Suprapubic skin (tissue), 3 donors: ENCODE measurements around the gene ONECUT3.

Experiments
- POLR2AphosphoS5 ChIP-seq, 3 donors: sonication (generic); formaldehyde crosslinking; IDR thresholded peaks; one replicate each; pipeline ENCODE4 v1.6.1; 2017; ENCODE audit warnings: antibody characterized with exemption in 3 of 3
- TF ChIP-seq, protein P1 (sequence below), 2 donors: fragments of 200-600 bp in 1 of 2; fragments of 450-650 bp in 1 of 2; sonication (generic) in 1 of 2; IDR thresholded peaks; one replicate each; pipeline ENCODE4 v1.5.1; 2016 to 2019; ENCODE audit warnings: antibody characterized with exemption in 2 of 2, mild to moderate bottlenecking in 1 of 2, moderate library complexity in 1 of 2

DNA sequence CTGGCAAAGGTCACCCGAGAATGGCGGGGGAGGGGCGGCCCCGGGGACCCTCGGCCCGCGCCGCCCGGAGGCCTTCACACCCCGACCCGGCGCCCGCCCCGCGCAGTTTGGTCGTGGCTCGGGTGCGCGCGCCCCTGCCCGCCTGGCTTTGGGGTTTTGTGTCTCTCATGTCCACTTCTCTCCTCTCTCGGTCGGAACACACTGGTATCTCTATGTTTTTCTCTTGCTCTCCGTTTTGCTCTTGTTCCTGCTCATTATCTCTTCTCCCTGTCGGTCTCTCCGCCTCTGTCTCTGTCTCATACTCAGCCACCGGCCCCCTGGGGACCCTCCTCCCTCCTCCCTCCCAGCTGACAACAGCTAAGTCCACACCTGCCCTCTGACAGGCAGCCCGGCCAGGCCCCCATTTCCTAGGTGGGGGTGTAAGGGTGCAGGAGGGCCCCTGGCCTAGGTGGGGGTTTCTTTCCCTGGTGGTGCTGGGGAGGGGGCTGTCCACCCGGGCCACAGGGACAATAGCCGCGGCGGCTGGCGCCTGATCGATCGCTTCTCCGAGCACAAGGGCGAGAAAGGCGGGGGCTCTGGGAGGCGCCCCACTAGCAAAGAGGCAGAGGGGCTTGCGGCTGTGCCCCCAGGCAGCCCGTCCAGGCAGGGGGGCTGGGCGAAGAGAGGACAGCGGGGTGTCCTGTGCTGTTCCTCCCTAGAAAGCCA, 2.3 kb downstream of the ONECUT3 start:
- no peak for TF ChIP-seq POLR2AphosphoS5 (IDR thresholded peaks at IDR 0.05)
- TF ChIP-seq, protein P1, sequence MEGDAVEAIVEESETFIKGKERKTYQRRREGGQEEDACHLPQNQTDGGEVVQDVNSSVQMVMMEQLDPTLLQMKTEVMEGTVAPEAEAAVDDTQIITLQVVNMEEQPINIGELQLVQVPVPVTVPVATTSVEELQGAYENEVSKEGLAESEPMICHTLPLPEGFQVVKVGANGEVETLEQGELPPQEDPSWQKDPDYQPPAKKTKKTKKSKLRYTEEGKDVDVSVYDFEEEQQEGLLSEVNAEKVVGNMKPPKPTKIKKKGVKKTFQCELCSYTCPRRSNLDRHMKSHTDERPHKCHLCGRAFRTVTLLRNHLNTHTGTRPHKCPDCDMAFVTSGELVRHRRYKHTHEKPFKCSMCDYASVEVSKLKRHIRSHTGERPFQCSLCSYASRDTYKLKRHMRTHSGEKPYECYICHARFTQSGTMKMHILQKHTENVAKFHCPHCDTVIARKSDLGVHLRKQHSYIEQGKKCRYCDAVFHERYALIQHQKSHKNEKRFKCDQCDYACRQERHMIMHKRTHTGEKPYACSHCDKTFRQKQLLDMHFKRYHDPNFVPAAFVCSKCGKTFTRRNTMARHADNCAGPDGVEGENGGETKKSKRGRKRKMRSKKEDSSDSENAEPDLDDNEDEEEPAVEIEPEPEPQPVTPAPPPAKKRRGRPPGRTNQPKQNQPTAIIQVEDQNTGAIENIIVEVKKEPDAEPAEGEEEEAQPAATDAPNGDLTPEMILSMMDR (IDR thresholded peaks at IDR 0.05) = no peak
